GM18519 (cell line): Measurements from ENCODE around the gene FBRS.

Experiments used
- ATAC-seq: cut with Tn5 transposase; IDR thresholded peaks from one replicate; pipeline ENCODE4 v1.9.1; 2021; ENCODE audit warnings: mild to moderate bottlenecking, moderate library complexity; ENCODE audit not compliant: unreplicated experiment, low FRiP score

Gene FBRS

DNA sequence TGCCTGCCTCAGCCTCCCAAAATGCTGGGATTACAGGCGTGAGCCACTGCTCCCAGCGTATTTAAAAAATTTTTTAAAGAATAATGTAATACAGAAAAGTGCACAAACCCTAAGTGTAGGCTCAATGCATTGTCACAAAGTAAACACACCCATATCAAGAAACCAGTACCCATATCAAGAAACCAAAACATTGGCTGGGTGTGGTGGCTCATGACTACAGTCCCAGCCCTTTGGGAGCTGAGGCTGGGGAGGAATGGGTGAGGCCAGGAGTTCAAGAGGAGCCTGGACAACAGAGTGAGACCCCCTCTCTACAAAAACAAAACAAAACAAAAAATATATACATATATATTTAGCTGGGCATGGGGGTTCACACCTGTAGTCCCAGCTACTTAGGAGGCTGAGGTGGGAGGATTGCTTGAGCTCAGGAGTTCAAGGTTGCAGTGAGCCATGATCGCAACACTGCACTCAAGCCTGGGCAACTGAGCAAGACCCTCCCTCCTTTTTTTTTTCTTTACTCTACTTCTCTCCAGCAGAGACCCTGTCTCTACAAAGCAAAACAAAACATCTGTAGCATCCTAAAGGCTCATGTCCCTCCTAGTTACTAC is 16.8 kb upstream of the FBRS start:
- ATAC-seq, result no peak

DNA sequence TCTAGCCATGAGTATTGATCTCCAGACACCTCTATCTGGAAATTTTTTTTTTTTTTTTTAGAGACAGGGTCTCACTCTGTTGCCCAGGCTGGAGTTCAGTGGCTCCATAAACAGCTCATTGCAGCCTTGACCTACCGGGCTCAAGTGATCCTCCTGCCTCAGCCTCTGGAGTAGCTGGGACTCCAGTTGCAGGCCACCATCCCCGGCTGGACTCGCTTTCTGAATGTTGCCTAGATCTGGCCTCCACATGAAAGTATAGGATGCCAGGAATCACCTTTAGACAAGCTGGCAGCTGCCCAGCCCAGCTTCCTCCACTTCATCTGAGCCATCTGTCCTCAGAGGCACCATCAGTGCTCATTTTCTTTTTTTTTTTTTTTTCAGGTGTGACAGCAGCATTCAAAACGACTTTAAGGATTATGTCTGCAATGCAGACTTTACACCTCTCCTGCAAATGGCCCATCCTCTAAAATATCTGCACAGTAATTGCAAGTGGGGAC is 13.8 kb upstream of the FBRS start:
- no peak for ATAC-seq

GRCh38 chr16:30645727-30646126 is 12.5 kb upstream of the FBRS start:
- ATAC-seq, result no peak

DNA sequence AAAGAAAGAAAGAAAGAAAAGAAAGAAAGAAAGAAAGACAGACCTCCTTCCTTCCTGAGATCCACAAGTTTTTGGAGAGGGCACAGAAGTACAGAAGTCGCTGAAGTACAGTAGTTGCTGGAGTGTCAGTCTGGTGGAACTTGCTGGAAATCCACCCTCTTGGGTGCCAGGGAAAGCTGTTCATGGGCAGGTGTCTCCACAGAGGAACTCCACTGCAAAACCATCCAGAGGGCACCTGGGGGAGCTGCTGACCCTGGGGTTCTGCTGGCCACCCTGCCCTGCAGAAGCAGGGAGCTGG is 11.0 kb upstream of the FBRS start:
- no peak for ATAC-seq

GRCh38 chr16:30649725-30650368 is 8.4 kb upstream of the FBRS start:
- no peak for ATAC-seq

GRCh38 chr16:30650369-30651123 is 7.7 kb upstream of the FBRS start, which contains the start of gene PRR14:
Gene PRR14, plus strand, starts transcription at chr16:30650960. Its CDS starts 686 bp downstream, at chr16:30651646.
- peak; percentile 66 for ATAC-seq

DNA sequence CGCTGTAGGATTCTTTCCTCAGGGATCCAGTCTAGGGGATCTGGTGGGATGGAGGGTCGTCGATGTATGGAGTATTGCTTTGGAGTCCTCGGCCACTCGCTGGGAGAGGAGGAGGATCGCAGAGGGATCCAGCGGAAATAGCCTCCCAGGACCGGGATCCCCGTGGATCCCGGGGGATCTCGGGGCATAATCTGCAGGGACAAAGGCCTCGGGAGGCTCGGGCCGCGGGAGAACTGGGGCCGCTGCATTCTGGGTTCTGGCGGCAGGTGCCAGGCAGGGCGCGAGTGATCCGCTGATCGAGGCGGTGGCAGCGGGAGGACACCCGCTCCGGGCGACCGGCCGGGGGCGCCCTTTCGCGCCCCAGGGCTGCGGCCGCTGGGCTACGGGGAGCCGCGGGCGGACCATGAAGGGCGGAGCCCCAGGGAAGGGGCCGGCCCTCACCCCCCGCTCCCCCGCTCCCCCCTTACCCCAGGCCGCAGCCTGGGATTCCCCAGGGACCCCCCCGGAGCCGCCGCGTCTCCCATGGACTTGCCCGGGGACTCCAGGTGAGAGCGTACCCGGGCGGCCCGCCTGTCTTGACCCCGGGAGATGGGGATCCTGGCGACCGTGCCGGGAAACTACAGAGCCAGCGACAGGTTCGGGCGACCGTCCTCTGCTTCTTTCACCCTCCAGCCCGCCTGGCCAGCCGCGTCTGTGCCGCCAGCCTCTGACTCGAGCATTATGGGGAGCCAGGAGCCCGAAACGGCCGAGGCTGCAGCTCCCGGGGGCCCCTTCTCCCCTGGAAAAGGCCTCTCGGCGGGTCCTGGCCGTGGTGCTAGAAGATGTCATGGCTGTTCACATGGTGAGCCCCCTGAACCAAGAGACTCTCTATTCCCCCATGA is 6.9 kb upstream of the FBRS start:
- ATAC-seq, result peak; percentile 29

GRCh38 chr16:30652005-30652296 is 6.3 kb upstream of the FBRS start:
- ATAC-seq, result no peak

DNA sequence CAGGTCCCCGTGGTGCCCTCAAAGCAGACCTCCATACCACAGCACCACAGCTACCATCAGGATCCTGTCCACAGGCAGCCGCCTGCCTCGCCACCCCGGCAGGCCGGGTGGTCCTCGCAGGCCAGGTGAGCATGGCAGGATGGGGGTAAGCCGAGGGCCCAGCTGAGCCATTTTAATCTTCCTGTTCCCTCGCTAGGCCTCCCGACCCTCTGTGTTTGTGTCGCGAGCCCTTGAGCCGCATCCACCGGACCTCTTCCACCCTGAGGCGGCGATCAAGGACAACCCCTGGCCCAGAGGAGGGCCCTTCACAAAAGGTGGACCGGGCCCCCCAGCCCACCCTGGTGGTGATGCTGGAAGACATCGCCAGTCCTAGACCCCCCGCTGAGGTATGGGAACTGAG is 5.5 kb upstream of the FBRS start:
- ATAC-seq, result no peak

GRCh38 chr16:30654856-30655255 is 3.4 kb upstream of the FBRS start:
- ATAC-seq, result no peak

DNA sequence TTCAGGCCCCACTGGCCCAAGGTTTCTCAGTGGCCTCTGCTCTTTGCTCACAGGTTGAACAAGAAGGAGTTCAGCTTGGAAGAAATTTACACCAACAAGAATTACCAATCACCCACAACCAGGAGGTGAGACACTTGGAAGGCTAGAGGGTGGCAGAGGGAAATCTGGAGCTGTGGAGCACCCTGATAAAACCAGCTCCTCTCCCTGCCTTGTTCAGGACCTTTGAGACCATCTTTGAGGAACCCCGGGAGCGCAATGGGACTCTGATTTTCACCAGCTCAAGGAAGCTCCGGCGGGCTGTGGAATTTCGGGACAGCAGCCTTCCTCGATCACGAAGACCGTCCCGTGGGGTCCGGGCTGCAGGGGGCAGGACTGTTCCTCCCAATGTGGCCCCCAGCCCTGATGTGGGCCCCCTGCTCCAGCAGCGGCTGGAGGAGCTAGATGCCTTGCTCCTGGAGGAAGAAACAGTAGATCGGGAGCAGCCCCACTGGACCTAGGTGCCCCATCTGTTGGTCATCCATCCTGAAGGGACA is 2.4 kb upstream of the FBRS start:
- no peak for ATAC-seq

- ATAC-seq, result no peak
Measured at GRCh38 chr16:30656388-30656787, 1.8 kb upstream of the FBRS start.

DNA sequence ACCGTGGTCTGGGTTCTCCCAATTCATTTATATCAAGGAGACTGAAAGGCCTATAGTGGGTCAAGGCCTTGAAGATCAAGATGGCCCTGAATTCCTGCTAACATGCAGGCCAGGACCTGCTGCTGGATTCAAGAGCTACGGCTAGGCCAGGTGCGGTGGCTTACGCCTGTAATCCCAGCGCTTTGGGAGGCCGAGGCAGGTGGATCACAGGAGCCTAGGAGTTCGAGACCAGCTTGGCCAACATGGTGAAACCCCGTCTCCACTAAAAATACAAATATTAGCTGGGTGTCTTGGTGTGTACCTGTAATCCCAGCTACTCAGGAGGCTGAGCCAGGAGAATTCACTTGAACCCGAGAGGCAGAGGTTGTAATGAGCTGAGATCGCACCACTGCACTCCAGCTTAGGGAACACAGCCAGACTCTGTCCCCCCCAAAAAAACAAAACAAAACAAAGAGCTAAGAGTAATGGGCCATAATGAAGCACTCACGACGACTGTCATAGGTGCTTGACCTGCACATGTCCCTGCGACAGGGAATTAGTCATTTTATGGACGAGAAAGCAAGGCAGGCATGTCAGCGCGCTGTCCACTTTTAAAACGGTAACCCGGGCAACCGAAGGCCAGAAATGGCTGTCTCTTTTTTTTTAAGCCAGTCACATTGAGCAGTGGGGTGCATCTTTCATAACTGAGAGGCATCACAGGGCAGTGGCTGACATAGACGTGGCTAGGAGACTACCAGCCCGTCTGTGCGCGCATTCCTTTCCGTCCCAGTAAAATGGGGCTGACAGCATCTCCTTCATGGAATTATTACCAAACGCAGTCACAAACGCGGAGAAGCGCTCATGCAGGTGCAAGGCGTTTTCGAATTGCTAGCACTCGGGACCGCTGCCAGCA is 1.0 kb upstream of the FBRS start:
- ATAC-seq, result no peak

DNA sequence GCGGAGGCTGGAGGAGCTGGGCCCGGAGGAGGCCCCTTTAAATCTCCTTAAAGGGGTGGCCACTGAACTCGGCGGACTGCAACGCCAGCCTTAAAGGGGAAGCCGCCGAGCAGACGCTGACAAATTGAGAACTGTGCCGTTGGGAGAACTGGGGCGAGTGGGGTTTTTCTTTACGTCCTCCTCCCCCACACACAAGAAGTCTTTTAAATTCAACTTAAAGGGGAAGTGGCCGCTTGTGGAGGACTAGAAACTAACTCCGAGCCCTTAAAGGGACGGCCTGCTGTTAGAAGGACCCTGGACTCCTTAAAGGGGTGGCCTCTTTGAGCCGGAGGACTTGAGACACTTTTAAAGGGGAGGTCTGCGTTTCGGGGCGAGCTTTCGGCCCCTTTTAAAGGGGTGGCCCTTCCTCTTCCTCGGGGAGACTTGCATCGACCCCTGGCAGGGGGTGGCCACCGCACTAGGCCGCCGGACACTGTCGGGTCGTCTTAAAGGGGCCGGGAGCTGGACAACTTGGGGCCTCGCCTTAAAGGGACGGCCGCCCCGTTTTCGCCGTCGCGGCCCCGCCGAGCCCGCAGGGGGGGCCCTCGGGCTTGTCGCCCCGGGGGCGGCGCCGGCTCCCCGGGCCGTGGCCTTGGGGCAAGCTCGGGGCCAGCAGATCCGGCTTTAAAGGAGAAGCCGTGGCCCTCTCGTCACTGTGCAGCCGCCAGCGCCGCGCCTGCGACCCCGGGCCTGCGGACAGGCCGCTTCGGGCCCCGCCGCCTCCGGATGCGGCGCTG is 688 bp downstream of the FBRS start:
- ATAC-seq, result no peak

GRCh38 chr16:30659507-30660423 is 1.5 kb downstream of the FBRS start:
- ATAC-seq, result no peak

DNA sequence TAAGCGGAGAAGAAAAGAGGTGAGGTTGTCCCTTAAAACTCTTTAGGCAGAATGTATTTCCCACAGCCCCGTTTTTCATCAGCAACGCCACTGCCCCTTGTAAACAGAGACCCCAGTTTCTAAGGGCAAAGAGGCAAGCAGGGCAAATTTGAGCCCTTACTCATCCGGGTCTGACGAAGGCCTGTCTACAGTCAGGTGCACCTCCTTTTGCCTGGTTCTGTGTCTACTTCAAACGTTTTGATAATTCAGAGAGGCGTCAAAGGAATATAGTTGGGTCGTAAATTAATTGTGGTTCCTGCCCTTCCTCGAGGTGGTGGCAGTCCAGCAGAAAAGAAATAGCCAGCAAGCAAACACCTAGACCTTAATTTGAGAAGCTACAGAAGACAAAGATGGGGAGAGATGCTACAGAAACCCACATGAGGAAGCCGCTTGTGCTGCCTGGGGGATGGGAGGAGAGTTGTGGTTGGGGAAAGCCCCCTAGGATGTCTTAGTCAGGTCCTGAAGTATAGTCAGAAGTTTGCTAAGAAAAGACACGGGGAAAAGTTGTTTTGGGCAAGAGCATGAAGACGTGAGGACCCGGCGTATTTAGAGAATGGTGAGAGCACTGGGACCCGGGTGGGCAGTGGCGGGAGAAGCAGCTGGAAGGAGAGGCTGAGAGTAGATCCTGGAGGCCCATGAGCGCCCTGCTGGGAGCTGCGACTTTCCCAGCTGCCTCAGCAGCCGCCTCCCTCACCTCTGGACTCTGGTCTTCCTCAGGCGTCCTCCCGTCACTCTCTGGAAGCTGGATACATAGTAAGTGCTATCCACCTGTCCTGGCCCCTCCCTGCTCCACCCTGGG is 2.4 kb downstream of the FBRS start:
- no peak for ATAC-seq

GRCh38 chr16:30662449-30662848 is 4.2 kb downstream of the FBRS start:
- no peak for ATAC-seq
